ENCODE measurements around the gene TGFA. TPM values are rescaled to one million over a fixed set of nuclear protein-coding genes. Genes with fewer than 3 reads are reported as not detected.

The TGFA gene
- total RNA-seq, 2 donors from 2014 or later: 1.1 to 1.9 TPM

DNA sequence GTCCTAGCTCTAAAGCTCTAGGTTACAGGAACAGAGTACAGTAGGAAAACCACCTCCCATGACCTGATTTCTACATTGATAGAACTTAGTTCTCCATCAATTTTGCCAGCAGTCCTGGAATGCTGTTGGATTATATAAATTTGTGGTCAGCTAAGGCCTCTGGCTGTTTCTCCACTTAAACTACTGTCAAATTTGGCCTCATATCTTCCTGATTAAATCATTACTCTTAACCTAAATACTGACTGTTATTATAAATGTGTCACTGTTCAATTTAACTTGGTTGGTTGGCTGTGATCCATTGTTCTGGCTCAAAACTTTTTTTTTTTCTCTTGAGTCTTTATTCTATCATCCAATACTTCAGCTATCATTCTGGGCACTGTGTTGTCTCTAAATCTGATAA lies 71.2 kb downstream of the TGFA start:
- no peaks in the 10 kb centered on the region for H3K4me1 ChIP-seq (ENCODE audit: control insufficient read depth in 1 of 2, low read depth in 2 of 2)
- H3K9me3 ChIP-seq: no peaks in the 10 kb centered on the region
- TF ChIP-seq CTCF (IDR thresholded peaks at IDR 0.05): no peak
- H3K27ac ChIP-seq: no peak overlapping the region
- H3K36me3 ChIP-seq: no peaks in the 10 kb centered on the region
- DNase-seq (ENCODE audit: low spot score): no peak
- H3K4me3 ChIP-seq: no peak overlapping the region
- no peak for ATAC-seq (ENCODE audit: insufficient number of reproducible peaks, low FRiP score, low read depth)
- H3K27me3 ChIP-seq (replicated peaks; ENCODE audit: insufficient read depth): no peaks in the 10 kb centered on the region

GRCh38 chr2:70480468-70480867 lies 73.2 kb downstream of the TGFA start:
- H3K4me1 ChIP-seq (ENCODE audit: control insufficient read depth in 1 of 2, low read depth in 2 of 2): no peaks in the 10 kb centered on the region
- no peak for TF ChIP-seq CTCF (IDR thresholded peaks at IDR 0.05)
- H3K9me3 ChIP-seq: no peaks in the 10 kb centered on the region
- DNase-seq (ENCODE audit: low spot score) (no peak), ATAC-seq (ENCODE audit: insufficient number of reproducible peaks, low FRiP score, low read depth) (no peak)
- H3K4me3 ChIP-seq: no peak overlapping the region
- H3K27me3 ChIP-seq (replicated peaks; ENCODE audit: insufficient read depth): no peaks in the 10 kb centered on the region
- H3K36me3 ChIP-seq: no peaks in the 10 kb centered on the region
- no peak overlapping the region for H3K27ac ChIP-seq

DNA sequence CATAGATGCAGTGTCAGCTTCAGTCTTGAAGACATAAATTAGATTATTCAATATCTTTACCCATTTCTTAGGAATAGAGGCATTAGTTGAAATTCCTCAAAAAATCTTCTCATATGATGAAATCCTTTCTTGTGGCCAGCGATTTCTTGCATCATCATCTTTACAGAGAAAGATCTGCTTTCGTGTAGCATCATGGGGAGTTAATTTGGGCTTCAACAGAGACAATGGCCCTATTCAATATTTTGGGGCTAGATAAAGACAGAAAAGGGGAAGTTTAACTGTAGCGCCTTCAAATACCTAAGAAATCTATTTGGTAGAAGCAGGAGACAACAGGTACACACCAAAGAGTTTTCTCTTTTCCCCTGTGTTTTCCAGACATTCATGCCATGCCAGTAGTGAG lies 73.8 kb downstream of the TGFA start:
- Histone ChIP-seq H3K27ac (no peak overlapping the region), H3K4me1 (ENCODE audit: control insufficient read depth in 1 of 2, low read depth in 2 of 2) (no peaks in the 10 kb centered on the region), H3K4me3 (no peak overlapping the region), H3K36me3 (no peaks in the 10 kb centered on the region), H3K27me3 (replicated peaks; ENCODE audit: insufficient read depth) (no peaks in the 10 kb centered on the region), H3K9me3 (no peaks in the 10 kb centered on the region)
- TF ChIP-seq CTCF (IDR thresholded peaks at IDR 0.05): no peak
- no peak for ATAC-seq (ENCODE audit: insufficient number of reproducible peaks, low FRiP score, low read depth)
- DNase-seq (ENCODE audit: low spot score): no peak

GRCh38 chr2:70477441-70477844 lies 76.2 kb downstream of the TGFA start:
- TF ChIP-seq CTCF (IDR thresholded peaks at IDR 0.05): no peak
- Histone ChIP-seq H3K9me3 (no peaks in the 10 kb centered on the region), H3K27ac (no peak overlapping the region), H3K27me3 (replicated peaks; ENCODE audit: insufficient read depth) (no peaks in the 10 kb centered on the region), H3K4me3 (no peak overlapping the region), H3K4me1 (ENCODE audit: control insufficient read depth in 1 of 2, low read depth in 2 of 2) (no peaks in the 10 kb centered on the region), H3K36me3 (no peaks in the 10 kb centered on the region)
- ATAC-seq (ENCODE audit: insufficient number of reproducible peaks, low FRiP score, low read depth): no peak
- DNase-seq (ENCODE audit: low spot score): no peak

DNA sequence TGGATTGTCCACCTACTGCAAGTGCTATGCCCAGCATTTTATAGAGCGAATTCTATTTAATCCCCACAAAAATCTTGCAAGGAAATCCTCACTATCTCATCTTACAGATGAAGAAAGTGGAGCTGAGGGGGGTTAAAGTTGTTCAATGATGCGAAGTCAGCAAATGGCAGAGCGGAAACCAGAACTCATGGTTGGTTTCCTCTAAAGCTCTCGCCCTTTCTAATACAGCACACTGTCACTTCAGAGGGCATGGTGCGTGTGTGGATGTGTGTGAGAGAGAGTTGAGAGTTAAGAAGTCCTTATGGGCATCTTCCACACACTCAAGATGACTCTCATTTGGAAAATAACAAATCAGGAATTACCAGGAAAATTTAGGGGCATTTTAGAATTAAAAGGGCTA lies 78.4 kb downstream of the TGFA start:
- H3K36me3 ChIP-seq: no peaks in the 10 kb centered on the region
- H3K4me3 ChIP-seq: no peak overlapping the region
- ATAC-seq (ENCODE audit: insufficient number of reproducible peaks, low FRiP score, low read depth) (no peak), DNase-seq (ENCODE audit: low spot score) (no peak)
- no peaks in the 10 kb centered on the region for H3K27me3 ChIP-seq (replicated peaks; ENCODE audit: insufficient read depth)
- H3K4me1 ChIP-seq (ENCODE audit: control insufficient read depth in 1 of 2, low read depth in 2 of 2): no peaks in the 10 kb centered on the region
- no peak for TF ChIP-seq CTCF (IDR thresholded peaks at IDR 0.05)
- no peaks in the 10 kb centered on the region for H3K9me3 ChIP-seq
- no peak overlapping the region for H3K27ac ChIP-seq

Data from thoracic aorta (tissue), 2 donors.